Natural killer cell (primary cell): Measurements from ENCODE around the gene RAPGEF1. TPM values are rescaled to one million over a fixed set of nuclear protein-coding genes. Genes with fewer than 3 reads are reported as not detected.

Experiments
- ATAC-seq, 3 donors: fragments of 150-1000 bp in 2 of 3; fragments of 200-7000 bp in 1 of 3; cut with Tn5 transposase; 1 replicate in 1 of 3; 2 replicates in 2 of 3; pipeline ENCODE4 v1.10.0; 2021; ENCODE audit warnings: mild to moderate bottlenecking in 2 of 3, moderate library complexity in 2 of 3
- DNase-seq, 2 donors: peaks; one replicate each; pipeline versions ENCODE4 v3.0.0 to v3.0.0-alpha.2; 2013 to 2021; ENCODE audit warnings: mixed read lengths in 1 of 2
- H3K27ac ChIP-seq: one replicate; pipeline ENCODE4 v1.5.1; 2013; ENCODE audit warnings: mild to moderate bottlenecking, low read length
- H3K27me3 ChIP-seq: one replicate; pipeline ENCODE4 v1.6.1; 2013; ENCODE audit warnings: low read length; ENCODE audit not compliant: control insufficient read depth, insufficient read depth
- H3K36me3 ChIP-seq: one replicate; pipeline ENCODE4 v1.6.1; 2013; ENCODE audit warnings: low read length; ENCODE audit not compliant: control insufficient read depth, insufficient read depth
- H3K4me1 ChIP-seq: one replicate; pipeline ENCODE4 v1.6.1; 2013; ENCODE audit warnings: low read length; ENCODE audit not compliant: control insufficient read depth, insufficient read depth
- H3K4me3 ChIP-seq: one replicate; pipeline ENCODE4 v1.5.1; 2013; ENCODE audit warnings: low read length
- H3K9me3 ChIP-seq: one replicate; pipeline ENCODE4 v1.6.1; 2013; ENCODE audit warnings: low read length; ENCODE audit not compliant: control insufficient read depth, insufficient read depth
- H3K27ac Mint-ChIP-seq, 2 donors: one replicate each; pipeline ENCODE4 v1.8.0; 2022; ENCODE audit warnings: mild to moderate bottlenecking in 2 of 2, mixed read lengths in 2 of 2, moderate library complexity in 1 of 2
- H3K27me3 Mint-ChIP-seq, 2 donors: one replicate each; pipeline ENCODE4 v1.8.0; 2022; ENCODE audit warnings: low read depth in 2 of 2, mixed read lengths in 2 of 2
- H3K36me3 Mint-ChIP-seq: one replicate; pipeline ENCODE4 v1.8.0; 2022; ENCODE audit warnings: mixed read lengths
- H3K4me1 Mint-ChIP-seq, 2 donors: one replicate each; pipeline ENCODE4 v1.8.0; 2022; ENCODE audit warnings: mixed read lengths in 2 of 2
- H3K4me3 Mint-ChIP-seq: one replicate; pipeline ENCODE4 v1.8.0; 2022; ENCODE audit warnings: mild to moderate bottlenecking, moderate library complexity, mixed read lengths
- H3K9me3 Mint-ChIP-seq, 2 donors: one replicate each; pipeline ENCODE4 v1.8.0; 2022; ENCODE audit warnings: mixed read lengths in 2 of 2
- CTCF ChIP-seq: fragments of 200-600 bp; IDR thresholded peaks from one replicate; pipeline ENCODE4 v1.8.0; 2022; ENCODE audit warnings: antibody characterized with exemption
- WGBS: methylation state at CpG from one replicate; pipeline ENCODE4 v1.1.7; 2013; ENCODE audit warnings: missing lambda C conversion rate; ENCODE audit not compliant: insufficient coverage; 5-methylcytosine and 5-hydroxymethylcytosine counted together
- intact Hi-C: fragments of 100-400 bp; cut with micrococcal nuclease; formaldehyde crosslinking; loops from one replicate; pipeline ENCODE4 v1.14.2; 2022
- total RNA-seq, 4 donors: library from RNA; stranded (reverse); fragments of 120-200 nt in 1 of 4; gene quantifications; one replicate each; pipeline versions ENCODE4 v1.2.3 to v1.2.4, GENCODE V29; 2013 to 2022

Gene RAPGEF1
- total RNA-seq, 3 donors from 2014 or later (not counting 1 experiment from before 2014, with no cell fraction given), result 210 to 224 (median 222) TPM

- Histone ChIP-seq H3K4me3 (no peak overlapping the region), H3K36me3 (no peaks in the 10 kb centered on the region), H3K27me3 (no peaks in the 10 kb centered on the region), H3K9me3 (no peaks in the 10 kb centered on the region), H3K4me1 (no peaks in the 10 kb centered on the region), H3K27ac (no peak overlapping the region)
- no peaks in the 10 kb centered on the region for H3K4me1 Mint-ChIP-seq
- 84% methylated on average over 6 of the region's 6 CpGs for WGBS
- ATAC-seq (no peak), DNase-seq (no peak)
- H3K4me3 Mint-ChIP-seq, result no peak overlapping the region
- peaks cover 11 to 18% of the 10 kb centered on the region in 2 donors for H3K27me3 Mint-ChIP-seq
- intact Hi-C loops, result no loop called here
- H3K9me3 Mint-ChIP-seq, result no peaks in the 10 kb centered on the region
- no peak for TF ChIP-seq CTCF
- H3K36me3 Mint-ChIP-seq, result no peaks in the 10 kb centered on the region
- H3K27ac Mint-ChIP-seq, result no peak overlapping the region
These were observed 34.8 kb upstream of the RAPGEF1 start for GRCh38 chr9:131774636-131775035.

GRCh38 chr9:131773911-131774379 is 34.1 kb upstream of the RAPGEF1 start:
- 21% methylated on average over 6 of the region's 6 CpGs for WGBS
- Mint-ChIP-seq H3K4me1 (no peaks in the 10 kb centered on the region), H3K36me3 (no peaks in the 10 kb centered on the region), H3K27me3 (peaks cover 11 to 18% of the 10 kb centered on the region in 2 donors), H3K9me3 (no peaks in the 10 kb centered on the region), H3K4me3 (no peak overlapping the region), H3K27ac (no peak overlapping the region)
- Histone ChIP-seq H3K9me3 (no peaks in the 10 kb centered on the region), H3K36me3 (no peaks in the 10 kb centered on the region), H3K4me1 (no peaks in the 10 kb centered on the region), H3K4me3 (no peak overlapping the region), H3K27me3 (no peaks in the 10 kb centered on the region), H3K27ac (no peak overlapping the region)
- ATAC-seq (peak in 1 of 3 donors; percentile 48), DNase-seq (peak; percentile 17 to 56)
- TF ChIP-seq CTCF, result no peak
- intact Hi-C loops, result no loop called here

GRCh38 chr9:131772940-131773339 is 33.1 kb upstream of the RAPGEF1 start:
- no peaks in the 10 kb centered on the region for H3K9me3 Mint-ChIP-seq
- H3K4me3 Mint-ChIP-seq, result no peak overlapping the region
- H3K4me3 ChIP-seq, result no peak overlapping the region
- ATAC-seq (no peak), DNase-seq (no peak)
- intact Hi-C loops, result no loop called here
- no peak overlapping the region for H3K27ac Mint-ChIP-seq
- no peaks in the 10 kb centered on the region for H3K36me3 Mint-ChIP-seq
- 75% methylated on average over 3 of the region's 3 CpGs for WGBS
- no peaks in the 10 kb centered on the region for H3K4me1 Mint-ChIP-seq
- H3K27me3 Mint-ChIP-seq, result peaks cover 11 to 18% of the 10 kb centered on the region in 2 donors
- no peaks in the 10 kb centered on the region for H3K9me3 ChIP-seq
- TF ChIP-seq CTCF, result no peak
- H3K27ac ChIP-seq, result no peak overlapping the region
- no peaks in the 10 kb centered on the region for H3K36me3 ChIP-seq
- H3K27me3 ChIP-seq, result no peaks in the 10 kb centered on the region
- no peaks in the 10 kb centered on the region for H3K4me1 ChIP-seq

- intact Hi-C loops, result no loop called here
- Mint-ChIP-seq H3K27ac (no peak overlapping the region), H3K36me3 (no peaks in the 10 kb centered on the region), H3K9me3 (no peaks in the 10 kb centered on the region), H3K27me3 (peaks cover 15 to 17% of the 10 kb centered on the region in 2 donors), H3K4me3 (no peak overlapping the region), H3K4me1 (no peaks in the 10 kb centered on the region)
- no peak overlapping the region for H3K27ac ChIP-seq
- no peaks in the 10 kb centered on the region for H3K4me1 ChIP-seq
- H3K9me3 ChIP-seq, result no peaks in the 10 kb centered on the region
- H3K36me3 ChIP-seq, result no peaks in the 10 kb centered on the region
- H3K4me3 ChIP-seq, result no peak overlapping the region
- no peak for TF ChIP-seq CTCF
- no peak for ATAC-seq
- DNase-seq, result no peak
- no peaks in the 10 kb centered on the region for H3K27me3 ChIP-seq
- 81% methylated on average over 3 of the region's 3 CpGs for WGBS
These were observed 31.8 kb upstream of the RAPGEF1 start for GRCh38 chr9:131771646-131772045.
